Esophagus muscularis mucosa (tissue), 4 donors: ENCODE results near the gene LGR5. TPM values are rescaled to one million over a fixed set of nuclear protein-coding genes. Genes with fewer than 3 reads are reported as not detected.

Experiments
- DNase-seq: peaks from one replicate; pipeline ENCODE4 v3.0.0-alpha.2; 2017; ENCODE audit errors: extremely low spot score
- H3K27ac ChIP-seq, 4 donors: fragments of 200-600 bp; sonication (generic); replicated peaks in 1 of 4; 1 replicate in 3 of 4; 2 replicates in 1 of 4; pipeline ENCODE4 v1.5.1; 2016 to 2019; ENCODE audit warnings: mild to moderate bottlenecking in 1 of 4
- H3K27me3 ChIP-seq, 4 donors: fragments of 200-600 bp; sonication (generic); one replicate each; pipeline versions ENCODE4 v1.5.1 to v1.6.0; 2016 to 2019
- H3K36me3 ChIP-seq, 4 donors: fragments of 200-600 bp; sonication (generic); one replicate each; pipeline ENCODE4 v1.5.1; 2016 to 2019
- H3K4me1 ChIP-seq, 4 donors: fragments of 200-600 bp; sonication (generic); one replicate each; pipeline ENCODE4 v1.5.1; 2016 to 2019
- H3K4me3 ChIP-seq, 4 donors: fragments of 200-600 bp; sonication (generic); 1 replicate in 2 of 4; 2 replicates in 2 of 4; pipeline ENCODE4 v1.5.1; 2016 to 2019; ENCODE audit warnings: mild to moderate bottlenecking in 4 of 4, moderate library complexity in 1 of 4
- H3K9me3 ChIP-seq, 4 donors: fragments of 200-600 bp; sonication (generic); 1 replicate in 3 of 4; 2 replicates in 1 of 4; pipeline ENCODE4 v1.5.1; 2016 to 2019
- EP300 ChIP-seq: sonication (generic); formaldehyde crosslinking; IDR thresholded peaks from one replicate; pipeline ENCODE4 v1.6.1; 2017; ENCODE audit warnings: antibody characterized with exemption
- POLR2A ChIP-seq: fragments of 450-650 bp; IDR thresholded peaks from one replicate; pipeline ENCODE4 v1.6.1; 2017; ENCODE audit warnings: antibody characterized with exemption, moderate library complexity, mild to moderate bottlenecking, low read depth
- POLR2AphosphoS5 ChIP-seq, 2 donors: sonication (generic); formaldehyde crosslinking; IDR thresholded peaks; one replicate each; pipeline ENCODE4 v1.6.1; 2017; ENCODE audit warnings: antibody characterized with exemption in 2 of 2
- WGBS: methylation state at CpG from one replicate; pipeline ENCODE4 v1.1.5; 2018; 5-methylcytosine and 5-hydroxymethylcytosine counted together
- intact Hi-C: fragments of 100-400 bp; cut with DNase I; formaldehyde crosslinking; loops from one replicate; pipeline ENCODE4 v1.15.1; 2023
- total RNA-seq, 4 donors: library from RNA; depleted of rRNA; stranded (reverse); fragments of >200 nt; gene quantifications; one replicate each; pipeline versions ENCODE4 v1.1.0 to v1.2.1, GENCODE V29; 2016
- TF ChIP-seq, protein P1 (sequence below), 3 experiments: fragments of 200-600 bp in 2 of 3; fragments of 450-650 bp in 1 of 3; sonication (generic) in 2 of 3; IDR thresholded peaks; one replicate each; pipeline ENCODE4 v1.5.1; 2017 to 2019; ENCODE audit warnings: antibody characterized with exemption in 3 of 3, mild to moderate bottlenecking in 2 of 3, moderate library complexity in 1 of 3

Gene LGR5
- total RNA-seq, 4 donors from 2014 or later: under 0.01 to 0.39 (median 0.34) TPM; not detected in 1

DNA sequence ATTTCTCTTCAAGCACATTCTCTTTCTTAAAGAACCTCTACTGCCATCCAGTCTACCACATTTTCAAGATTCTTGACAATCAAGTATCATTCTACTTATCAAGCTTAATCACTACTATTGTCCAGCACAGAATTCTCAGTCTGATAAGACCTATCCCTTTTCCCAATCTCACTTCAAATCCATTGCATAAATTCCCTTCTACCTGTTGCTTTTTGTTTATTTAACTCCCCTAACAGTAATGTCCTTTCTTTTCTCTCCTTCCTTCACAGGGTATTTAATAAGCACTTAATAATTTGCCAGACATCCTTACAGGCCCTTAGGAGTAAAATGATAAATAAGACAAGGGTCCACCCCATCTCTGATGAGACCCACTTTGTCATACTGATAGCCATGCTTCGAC is 182.3 kb downstream of the LGR5 start:
- WGBS: 100% methylated on average over 1 of the region's 1 CpG
- H3K27me3 ChIP-seq: no peaks in the 10 kb centered on the region
- TF ChIP-seq POLR2A (no peak), POLR2AphosphoS5 (IDR thresholded peaks at IDR 0.05) (no peak), EP300 (no peak)
- TF ChIP-seq, protein P1, sequence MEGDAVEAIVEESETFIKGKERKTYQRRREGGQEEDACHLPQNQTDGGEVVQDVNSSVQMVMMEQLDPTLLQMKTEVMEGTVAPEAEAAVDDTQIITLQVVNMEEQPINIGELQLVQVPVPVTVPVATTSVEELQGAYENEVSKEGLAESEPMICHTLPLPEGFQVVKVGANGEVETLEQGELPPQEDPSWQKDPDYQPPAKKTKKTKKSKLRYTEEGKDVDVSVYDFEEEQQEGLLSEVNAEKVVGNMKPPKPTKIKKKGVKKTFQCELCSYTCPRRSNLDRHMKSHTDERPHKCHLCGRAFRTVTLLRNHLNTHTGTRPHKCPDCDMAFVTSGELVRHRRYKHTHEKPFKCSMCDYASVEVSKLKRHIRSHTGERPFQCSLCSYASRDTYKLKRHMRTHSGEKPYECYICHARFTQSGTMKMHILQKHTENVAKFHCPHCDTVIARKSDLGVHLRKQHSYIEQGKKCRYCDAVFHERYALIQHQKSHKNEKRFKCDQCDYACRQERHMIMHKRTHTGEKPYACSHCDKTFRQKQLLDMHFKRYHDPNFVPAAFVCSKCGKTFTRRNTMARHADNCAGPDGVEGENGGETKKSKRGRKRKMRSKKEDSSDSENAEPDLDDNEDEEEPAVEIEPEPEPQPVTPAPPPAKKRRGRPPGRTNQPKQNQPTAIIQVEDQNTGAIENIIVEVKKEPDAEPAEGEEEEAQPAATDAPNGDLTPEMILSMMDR (IDR thresholded peaks at IDR 0.05): no peak
- intact Hi-C loops: no loop called here
- no peak for DNase-seq
- peaks cover 44 to 100% (median 88%) of the 10 kb centered on the region in 4 donors for H3K36me3 ChIP-seq
- H3K9me3 ChIP-seq: no peaks in the 10 kb centered on the region
- H3K27ac ChIP-seq: no peak overlapping the region
- H3K4me1 ChIP-seq: no peaks in the 10 kb centered on the region
- H3K4me3 ChIP-seq: no peak overlapping the region

DNA sequence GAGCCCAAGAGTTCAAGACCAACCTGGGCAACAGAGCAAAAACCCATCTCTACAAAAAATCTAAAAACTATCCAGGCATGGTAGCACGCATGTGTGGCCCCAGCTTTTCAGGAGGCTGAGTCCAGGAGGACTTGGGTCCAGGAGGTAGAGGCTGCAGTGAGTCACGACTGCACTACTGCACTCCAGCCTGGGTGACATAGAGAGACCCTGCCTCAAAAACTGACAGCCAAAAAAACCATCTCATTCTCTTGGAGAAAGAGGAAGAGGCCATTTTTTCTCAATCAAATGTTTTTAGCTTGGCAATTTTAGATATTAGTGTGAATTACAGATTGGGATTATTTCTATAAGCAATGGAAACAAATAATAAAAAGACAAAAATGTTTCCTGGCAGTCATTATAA is 185.9 kb downstream of the LGR5 start:
- DNase-seq: no peak
- Histone ChIP-seq H3K27ac (no peak overlapping the region), H3K9me3 (no peaks in the 10 kb centered on the region), H3K4me1 (no peaks in the 10 kb centered on the region), H3K36me3 (peaks cover 54 to 100% (median 84%) of the 10 kb centered on the region in 4 donors), H3K4me3 (no peak overlapping the region), H3K27me3 (no peaks in the 10 kb centered on the region)
- WGBS: 96% methylated on average over 2 of the region's 2 CpGs
- TF ChIP-seq EP300 (no peak), POLR2AphosphoS5 (IDR thresholded peaks at IDR 0.05) (no peak), POLR2A (no peak)
- TF ChIP-seq, protein P1 (IDR thresholded peaks at IDR 0.05): no peak
- intact Hi-C loops: no loop called here

DNA sequence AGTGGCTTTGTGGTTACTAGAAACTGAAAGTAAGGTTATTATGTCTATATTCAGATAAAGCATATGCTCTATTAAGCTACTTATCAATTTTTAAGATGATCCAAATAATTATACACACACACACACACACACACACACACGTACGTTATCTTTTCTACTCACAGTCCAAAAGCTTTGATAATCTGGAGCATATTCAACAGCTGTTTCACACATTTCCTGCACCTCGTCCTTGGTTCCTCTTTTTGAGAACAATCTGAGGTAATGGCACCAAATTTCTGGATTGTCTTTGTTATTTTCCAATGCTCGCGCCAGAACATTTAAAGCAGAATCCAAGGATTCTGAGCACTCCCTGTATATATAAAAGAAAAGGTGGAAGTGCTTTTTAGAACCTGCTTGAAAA is 186.5 kb downstream of the LGR5 start:
- intact Hi-C loops: no loop called here
- no peaks in the 10 kb centered on the region for H3K27me3 ChIP-seq
- no peaks in the 10 kb centered on the region for H3K4me1 ChIP-seq
- H3K27ac ChIP-seq: no peak overlapping the region
- DNase-seq: no peak
- H3K36me3 ChIP-seq: peaks cover 54 to 100% (median 84%) of the 10 kb centered on the region in 4 donors
- H3K9me3 ChIP-seq: no peaks in the 10 kb centered on the region
- TF ChIP-seq, protein P1 (IDR thresholded peaks at IDR 0.05): no peak
- no peak for TF ChIP-seq EP300
- TF ChIP-seq POLR2A: no peak
- TF ChIP-seq POLR2AphosphoS5 (IDR thresholded peaks at IDR 0.05): no peak
- WGBS: 39% methylated on average over 5 of the region's 5 CpGs
- H3K4me3 ChIP-seq: no peak overlapping the region

DNA sequence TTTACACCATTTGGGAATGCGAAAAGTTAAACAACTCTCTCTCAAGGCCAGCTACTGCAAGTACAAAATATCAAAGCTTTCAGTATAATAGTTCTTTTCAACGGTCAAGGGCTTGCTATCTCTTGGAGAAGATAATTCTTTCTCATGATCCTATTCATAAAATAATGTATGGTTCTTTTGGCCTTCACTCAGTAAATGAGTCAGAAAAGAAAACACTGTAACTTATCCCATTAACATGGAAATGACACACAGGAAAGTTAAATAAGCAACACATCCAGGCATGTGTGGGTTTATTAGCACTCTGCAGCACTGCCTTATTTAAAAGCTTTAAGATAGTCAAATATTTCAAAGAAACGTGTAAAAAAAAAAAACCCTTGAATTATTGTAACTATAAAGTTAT is 187.2 kb downstream of the LGR5 start:
- intact Hi-C loops: no loop called here
- Histone ChIP-seq H3K4me3 (no peak overlapping the region), H3K36me3 (peaks cover 57 to 100% (median 83%) of the 10 kb centered on the region in 4 donors), H3K27ac (no peak overlapping the region), H3K4me1 (no peaks in the 10 kb centered on the region), H3K27me3 (no peaks in the 10 kb centered on the region), H3K9me3 (no peaks in the 10 kb centered on the region)
- DNase-seq: no peak
- TF ChIP-seq EP300: no peak
- TF ChIP-seq, protein P1 (IDR thresholded peaks at IDR 0.05): no peak
- TF ChIP-seq POLR2A: no peak
- TF ChIP-seq POLR2AphosphoS5 (IDR thresholded peaks at IDR 0.05): no peak
- WGBS: 57% methylated on average over 3 of the region's 3 CpGs

DNA sequence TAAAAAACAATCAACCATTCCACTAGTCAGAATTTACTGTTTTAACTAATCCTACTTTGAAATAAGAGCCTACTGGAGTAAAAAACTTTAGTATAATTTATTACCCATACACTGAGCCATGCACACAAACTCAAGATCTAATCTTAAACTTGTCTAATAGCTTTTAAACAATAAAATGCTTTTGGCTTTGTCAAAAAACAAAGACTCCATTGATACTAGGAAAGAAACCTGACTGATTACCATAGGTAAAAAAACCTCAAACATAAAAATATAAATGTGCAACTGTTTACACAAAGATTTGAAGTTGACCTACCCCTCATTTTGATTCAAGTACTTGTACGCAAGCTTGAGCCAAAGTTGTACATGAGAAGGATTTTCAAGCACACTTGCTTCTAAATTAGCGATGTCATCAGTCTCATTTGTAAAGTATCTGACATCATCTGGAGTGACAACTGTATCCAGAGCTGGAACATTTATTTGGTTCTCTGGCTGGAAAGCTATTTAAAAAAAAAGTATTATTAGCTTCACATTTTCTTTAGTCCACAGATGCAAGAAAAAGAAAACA is 187.9 kb downstream of the LGR5 start:
- WGBS: 95% methylated on average over 2 of the region's 2 CpGs
- H3K27ac ChIP-seq: no peak overlapping the region
- no peak for DNase-seq
- peaks cover 57 to 100% (median 83%) of the 10 kb centered on the region in 4 donors for H3K36me3 ChIP-seq
- no peaks in the 10 kb centered on the region for H3K4me1 ChIP-seq
- no peaks in the 10 kb centered on the region for H3K9me3 ChIP-seq
- TF ChIP-seq, protein P1 (IDR thresholded peaks at IDR 0.05): no peak
- no peak for TF ChIP-seq EP300
- no peak for TF ChIP-seq POLR2A
- no peak for TF ChIP-seq POLR2AphosphoS5 (IDR thresholded peaks at IDR 0.05)
- intact Hi-C loops: no loop called here
- no peaks in the 10 kb centered on the region for H3K27me3 ChIP-seq
- H3K4me3 ChIP-seq: no peak overlapping the region
